Measurements from ENCODE around the gene ECT2.

Gene ECT2

GRCh38 chr3:172707030-172707429 lies 43.5 kb upstream of the ECT2 start:
- H3K4me3 ChIP-seq, result no peak overlapping the region
- no peak overlapping the region for H3K27ac ChIP-seq
- DNase-seq (ENCODE audit: low spot score), result no peak
- TF ChIP-seq CTCF (IDR thresholded peaks at IDR 0.05), result no peak

GRCh38 chr3:172707967-172708366 lies 42.6 kb upstream of the ECT2 start:
- no peak overlapping the region for H3K4me3 ChIP-seq
- DNase-seq (ENCODE audit: low spot score), result no peak

GRCh38 chr3:172708921-172709773 lies 41.4 kb upstream of the ECT2 start:
- TF ChIP-seq CTCF (IDR thresholded peaks at IDR 0.05), result no peak
- Histone ChIP-seq H3K4me3 (peak overlapping the region; percentile 21), H3K27ac (no peak overlapping the region)
- no peak for DNase-seq (ENCODE audit: low spot score)

More at GRCh38 chr3:172707967-172708366, 42.6 kb upstream of the ECT2 start:
- no peak overlapping the region for H3K27ac ChIP-seq
- no peak for TF ChIP-seq CTCF (IDR thresholded peaks at IDR 0.05)

- no peak for TF ChIP-seq CTCF (IDR thresholded peaks at IDR 0.05)
- Histone ChIP-seq H3K27ac (peak overlapping the region; percentile 80 to 96), H3K4me3 (peak overlapping the region; percentile 91)
- DNase-seq (ENCODE audit: low spot score), result peak; percentile 81
These were observed 40.5 kb upstream of the ECT2 start for GRCh38 chr3:172709774-172710663.

GRCh38 chr3:172710664-172711453 lies 39.7 kb upstream of the ECT2 start, which contains the start of gene NCEH1:
TSS of gene NCEH1 (minus strand) at chr3:172711067. CDS start at chr3:172710984, 83 bp downstream.
- peak; percentile 97 for DNase-seq (ENCODE audit: low spot score)

More at GRCh38 chr3:172710664-172711453, 39.7 kb upstream of the ECT2 start, which contains the start of gene NCEH1:
- H3K27ac ChIP-seq, result peak within 1 kb of the TSS; percentile 80 to 96
- peak within 1 kb of the TSS; percentile 91 for H3K4me3 ChIP-seq
- peak; percentile 66 for TF ChIP-seq CTCF (IDR thresholded peaks at IDR 0.05)
